Esophagus muscularis mucosa (tissue), 4 donors: ENCODE measurements around the gene CCDC158. TPM values are rescaled to one million over a fixed set of nuclear protein-coding genes. Genes with fewer than 3 reads are reported as not detected.
A peak's percentile ranks its signal among the peaks of the same experiment; 100 is the strongest.

Experiments
- DNase-seq: peaks from one replicate; pipeline ENCODE4 v3.0.0-alpha.2; 2017; ENCODE audit errors: extremely low spot score
- H3K27ac ChIP-seq, 4 donors: fragments of 200-600 bp; sonication (generic); replicated peaks in 1 of 4; 1 replicate in 3 of 4; 2 replicates in 1 of 4; pipeline ENCODE4 v1.5.1; 2016 to 2019; ENCODE audit warnings: mild to moderate bottlenecking in 1 of 4
- H3K27me3 ChIP-seq, 4 donors: fragments of 200-600 bp; sonication (generic); one replicate each; pipeline versions ENCODE4 v1.5.1 to v1.6.0; 2016 to 2019
- H3K36me3 ChIP-seq, 4 donors: fragments of 200-600 bp; sonication (generic); one replicate each; pipeline ENCODE4 v1.5.1; 2016 to 2019
- H3K4me1 ChIP-seq, 4 donors: fragments of 200-600 bp; sonication (generic); one replicate each; pipeline ENCODE4 v1.5.1; 2016 to 2019
- H3K4me3 ChIP-seq, 4 donors: fragments of 200-600 bp; sonication (generic); 1 replicate in 2 of 4; 2 replicates in 2 of 4; pipeline ENCODE4 v1.5.1; 2016 to 2019; ENCODE audit warnings: mild to moderate bottlenecking in 4 of 4, moderate library complexity in 1 of 4
- H3K9me3 ChIP-seq, 4 donors: fragments of 200-600 bp; sonication (generic); 1 replicate in 3 of 4; 2 replicates in 1 of 4; pipeline ENCODE4 v1.5.1; 2016 to 2019
- EP300 ChIP-seq: sonication (generic); formaldehyde crosslinking; IDR thresholded peaks from one replicate; pipeline ENCODE4 v1.6.1; 2017; ENCODE audit warnings: antibody characterized with exemption
- POLR2A ChIP-seq: fragments of 450-650 bp; IDR thresholded peaks from one replicate; pipeline ENCODE4 v1.6.1; 2017; ENCODE audit warnings: antibody characterized with exemption, moderate library complexity, mild to moderate bottlenecking, low read depth
- POLR2AphosphoS5 ChIP-seq, 2 donors: sonication (generic); formaldehyde crosslinking; IDR thresholded peaks; one replicate each; pipeline ENCODE4 v1.6.1; 2017; ENCODE audit warnings: antibody characterized with exemption in 2 of 2
- WGBS: methylation state at CpG from one replicate; pipeline ENCODE4 v1.1.5; 2018; 5-methylcytosine and 5-hydroxymethylcytosine counted together
- intact Hi-C: fragments of 100-400 bp; cut with DNase I; formaldehyde crosslinking; loops from one replicate; pipeline ENCODE4 v1.15.1; 2023
- total RNA-seq, 4 donors: library from RNA; depleted of rRNA; stranded (reverse); fragments of >200 nt; gene quantifications; one replicate each; pipeline versions ENCODE4 v1.1.0 to v1.2.1, GENCODE V29; 2016
- TF ChIP-seq, protein P1 (sequence below), 3 experiments: fragments of 200-600 bp in 2 of 3; fragments of 450-650 bp in 1 of 3; sonication (generic) in 2 of 3; IDR thresholded peaks; one replicate each; pipeline ENCODE4 v1.5.1; 2017 to 2019; ENCODE audit warnings: antibody characterized with exemption in 3 of 3, mild to moderate bottlenecking in 2 of 3, moderate library complexity in 1 of 3

Gene CCDC158
- total RNA-seq, 4 donors from 2014 or later, result 0.66 to 1.8 (median 1.3) TPM

DNA sequence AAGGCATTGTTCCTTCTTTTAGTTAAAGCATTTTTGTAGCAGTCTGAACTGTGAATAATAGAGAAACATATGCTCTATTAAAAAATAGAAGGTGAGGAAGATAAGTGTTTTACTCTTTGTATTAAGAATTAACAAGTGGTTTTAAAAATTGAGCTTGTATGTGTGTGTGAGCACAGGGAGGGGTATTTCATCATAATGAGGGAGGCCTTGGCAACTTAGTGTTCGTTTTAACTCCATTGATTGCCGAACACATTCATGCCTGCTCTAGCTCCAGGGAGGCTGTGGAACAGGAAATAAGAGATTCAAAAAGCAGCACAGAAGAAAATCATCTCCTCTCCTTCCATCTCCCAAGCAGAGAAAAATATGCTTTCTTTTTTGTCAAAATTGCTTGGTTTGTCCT, 28.9 kb upstream of the CCDC158 start:
- H3K4me1 ChIP-seq, result peaks cover 0 to 42% (median 32%) of the 10 kb centered on the region in 4 donors
- DNase-seq, result no peak
- H3K9me3 ChIP-seq, result no peaks in the 10 kb centered on the region
- peak overlapping the region; percentile 46 to 65 (median 54) for H3K27ac ChIP-seq
- TF ChIP-seq, protein P1, sequence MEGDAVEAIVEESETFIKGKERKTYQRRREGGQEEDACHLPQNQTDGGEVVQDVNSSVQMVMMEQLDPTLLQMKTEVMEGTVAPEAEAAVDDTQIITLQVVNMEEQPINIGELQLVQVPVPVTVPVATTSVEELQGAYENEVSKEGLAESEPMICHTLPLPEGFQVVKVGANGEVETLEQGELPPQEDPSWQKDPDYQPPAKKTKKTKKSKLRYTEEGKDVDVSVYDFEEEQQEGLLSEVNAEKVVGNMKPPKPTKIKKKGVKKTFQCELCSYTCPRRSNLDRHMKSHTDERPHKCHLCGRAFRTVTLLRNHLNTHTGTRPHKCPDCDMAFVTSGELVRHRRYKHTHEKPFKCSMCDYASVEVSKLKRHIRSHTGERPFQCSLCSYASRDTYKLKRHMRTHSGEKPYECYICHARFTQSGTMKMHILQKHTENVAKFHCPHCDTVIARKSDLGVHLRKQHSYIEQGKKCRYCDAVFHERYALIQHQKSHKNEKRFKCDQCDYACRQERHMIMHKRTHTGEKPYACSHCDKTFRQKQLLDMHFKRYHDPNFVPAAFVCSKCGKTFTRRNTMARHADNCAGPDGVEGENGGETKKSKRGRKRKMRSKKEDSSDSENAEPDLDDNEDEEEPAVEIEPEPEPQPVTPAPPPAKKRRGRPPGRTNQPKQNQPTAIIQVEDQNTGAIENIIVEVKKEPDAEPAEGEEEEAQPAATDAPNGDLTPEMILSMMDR (IDR thresholded peaks at IDR 0.05), result no peak
- TF ChIP-seq POLR2AphosphoS5 (IDR thresholded peaks at IDR 0.05) (no peak), POLR2A (no peak), EP300 (no peak)
- H3K4me3 ChIP-seq, result no peak overlapping the region
- no peaks in the 10 kb centered on the region for H3K27me3 ChIP-seq
- intact Hi-C loops, result no loop called here
- no peaks in the 10 kb centered on the region for H3K36me3 ChIP-seq
- WGBS, result 47% methylated on average over 2 of the region's 2 CpGs

DNA sequence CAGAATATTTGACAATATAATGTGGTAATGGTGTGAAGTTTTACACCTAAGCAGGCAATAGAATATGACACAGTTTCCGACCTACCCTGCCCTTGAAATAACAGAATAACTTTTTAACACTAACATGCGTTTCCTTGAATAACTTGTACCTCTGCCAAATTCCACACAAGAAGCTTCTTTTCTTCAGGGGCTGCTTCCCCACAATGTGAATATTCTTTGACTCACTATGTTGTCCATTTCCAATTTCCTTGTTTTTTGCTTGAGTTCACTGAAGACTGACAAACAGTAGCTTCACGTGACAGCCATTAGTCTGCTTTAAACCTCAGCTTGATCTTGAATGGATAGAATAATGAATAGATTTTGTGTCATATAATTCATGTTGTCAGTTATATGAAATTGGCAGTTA, 28.4 kb upstream of the CCDC158 start:
- H3K4me3 ChIP-seq, result no peak overlapping the region
- peaks cover 0 to 37% (median 32%) of the 10 kb centered on the region in 4 donors for H3K4me1 ChIP-seq
- DNase-seq, result no peak
- intact Hi-C loops, result no loop called here
- no peaks in the 10 kb centered on the region for H3K27me3 ChIP-seq
- H3K9me3 ChIP-seq, result no peaks in the 10 kb centered on the region
- 24% methylated on average over 3 of the region's 3 CpGs for WGBS
- TF ChIP-seq, protein P1 (IDR thresholded peaks at IDR 0.05), result no peak
- TF ChIP-seq EP300 (no peak), POLR2AphosphoS5 (IDR thresholded peaks at IDR 0.05) (no peak), POLR2A (no peak)
- peak overlapping the region; percentile 46 to 65 (median 54) for H3K27ac ChIP-seq
- H3K36me3 ChIP-seq, result no peaks in the 10 kb centered on the region

DNA sequence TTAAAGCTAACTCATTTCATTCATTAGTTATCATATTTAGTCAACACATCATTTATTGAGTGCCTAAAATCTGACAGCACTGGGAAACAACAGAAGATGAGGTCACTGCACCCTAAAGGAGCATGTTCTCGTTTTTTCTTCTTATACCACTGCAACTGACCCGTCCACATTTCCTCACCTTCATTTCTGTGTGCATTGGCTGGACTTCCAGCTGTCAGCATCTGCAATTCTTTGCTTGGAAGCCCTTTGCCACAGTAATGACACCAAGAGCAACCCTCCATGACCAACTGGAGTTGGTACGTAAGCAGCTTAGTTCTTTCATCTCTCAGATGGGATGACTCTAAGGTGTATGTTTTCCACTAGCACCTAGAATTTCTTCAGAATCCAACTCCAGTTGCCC, 27.3 kb upstream of the CCDC158 start:
- TF ChIP-seq POLR2A (no peak), EP300 (no peak), POLR2AphosphoS5 (IDR thresholded peaks at IDR 0.05) (no peak)
- TF ChIP-seq, protein P1 (IDR thresholded peaks at IDR 0.05), result no peak
- Histone ChIP-seq H3K4me1 (peaks cover 0 to 45% (median 37%) of the 10 kb centered on the region in 4 donors), H3K36me3 (no peaks in the 10 kb centered on the region), H3K27me3 (no peaks in the 10 kb centered on the region), H3K9me3 (no peaks in the 10 kb centered on the region), H3K27ac (no peak overlapping the region), H3K4me3 (no peak overlapping the region)
- intact Hi-C loops, result no loop called here
- no peak for DNase-seq
- WGBS, result 89% methylated on average over 3 of the region's 3 CpGs

DNA sequence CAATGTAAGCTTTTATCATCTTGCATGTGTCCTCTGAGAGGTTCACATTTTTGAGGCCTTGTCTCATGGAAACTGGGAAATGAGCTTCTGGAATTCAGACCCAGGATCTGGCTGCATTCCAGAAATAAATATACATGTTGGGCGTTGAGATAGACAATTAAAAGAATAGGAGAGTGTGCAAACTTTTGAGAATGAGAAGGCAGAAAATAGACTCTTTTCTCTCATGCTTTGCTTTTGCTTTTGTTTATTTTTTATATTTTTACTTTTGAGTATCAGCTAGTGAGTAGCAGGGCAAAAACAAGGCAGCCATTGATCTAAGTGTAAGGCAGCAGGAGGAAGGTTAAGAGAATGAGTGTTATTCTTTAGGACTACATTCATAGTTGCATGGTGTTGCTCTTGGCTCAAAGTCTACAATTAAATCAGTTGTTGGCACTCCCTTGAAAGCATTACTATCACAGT, 26.5 kb upstream of the CCDC158 start:
- Histone ChIP-seq H3K4me1 (peaks cover 0 to 46% (median 37%) of the 10 kb centered on the region in 4 donors), H3K27me3 (no peaks in the 10 kb centered on the region), H3K36me3 (no peaks in the 10 kb centered on the region), H3K4me3 (no peak overlapping the region), H3K9me3 (no peaks in the 10 kb centered on the region), H3K27ac (peak overlapping the region in 1 of 4 donors; percentile 11)
- no peak for DNase-seq
- TF ChIP-seq POLR2AphosphoS5 (IDR thresholded peaks at IDR 0.05), result no peak
- TF ChIP-seq, protein P1 (IDR thresholded peaks at IDR 0.05), result no peak
- TF ChIP-seq EP300, result no peak
- no peak for TF ChIP-seq POLR2A
- intact Hi-C loops, result no loop called here
- WGBS, result 26% methylated on average over 1 of the region's 1 CpG

DNA sequence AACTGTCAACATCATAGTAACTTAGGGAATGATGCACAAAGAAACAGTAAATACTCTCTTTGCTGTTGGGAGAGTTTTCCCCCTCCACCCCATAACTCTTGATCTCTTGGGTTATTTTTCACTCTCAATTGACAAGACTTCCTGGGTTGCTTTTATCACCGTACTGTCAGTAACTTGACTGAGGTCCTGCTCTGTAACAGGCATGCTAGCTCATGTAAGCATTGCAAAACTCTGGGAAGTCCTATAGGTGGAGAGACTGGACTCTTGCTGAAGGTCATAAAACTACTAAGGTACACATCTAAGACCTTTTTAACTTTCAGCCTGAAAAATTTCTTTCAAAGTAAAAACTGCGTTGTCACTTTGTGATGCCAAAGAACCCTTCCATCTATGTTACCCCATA, 25.0 kb upstream of the CCDC158 start:
- intact Hi-C loops, result no loop called here
- no peak for TF ChIP-seq EP300
- TF ChIP-seq, protein P1 (IDR thresholded peaks at IDR 0.05), result no peak
- Histone ChIP-seq H3K4me3 (no peak overlapping the region), H3K9me3 (no peaks in the 10 kb centered on the region), H3K4me1 (peaks cover 0 to 46% (median 37%) of the 10 kb centered on the region in 4 donors), H3K27me3 (no peaks in the 10 kb centered on the region), H3K36me3 (no peaks in the 10 kb centered on the region), H3K27ac (no peak overlapping the region)
- 95% methylated on average over 2 of the region's 2 CpGs for WGBS
- no peak for DNase-seq
